HUES64 (cell line): ENCODE results near the gene ZC3H8.
A peak's percentile ranks its signal among the peaks of the same experiment; 100 is the strongest.

Experiments used
- H3K27ac ChIP-seq: 2 replicates; pipeline ENCODE4 v1.7.0; 2013; ENCODE audit warnings: low read depth, low read length, inconsistent platforms
- H3K27me3 ChIP-seq: 2 replicates; pipeline ENCODE4 v1.6.1; 2013; ENCODE audit warnings: mild to moderate bottlenecking, low read length; ENCODE audit not compliant: insufficient read depth
- H3K36me3 ChIP-seq: 2 replicates; pipeline ENCODE4 v1.6.1; 2013; ENCODE audit warnings: mild to moderate bottlenecking, low read length; ENCODE audit not compliant: insufficient read depth
- H3K4me1 ChIP-seq: 2 replicates; pipeline ENCODE4 v1.6.1; 2013; ENCODE audit warnings: mild to moderate bottlenecking, low read length, moderate library complexity; ENCODE audit not compliant: insufficient read depth
- H3K4me3 ChIP-seq: 2 replicates; pipeline ENCODE4 v1.5.1; 2013; ENCODE audit warnings: mild to moderate bottlenecking, low read length, moderate library complexity
- H3K9ac ChIP-seq: 2 replicates; pipeline ENCODE4 v1.6.1; 2013; ENCODE audit warnings: mild to moderate bottlenecking, low read depth, low read length
- H3K9me3 ChIP-seq: 2 replicates; pipeline ENCODE4 v1.6.1; 2013; ENCODE audit warnings: low read depth, low read length; ENCODE audit not compliant: insufficient read depth
- WGBS: fragments of 150-250, 120-280 bp; methylation state at CpG from one replicate; pipeline ENCODE4 v1.1.7; 2013; ENCODE audit warnings: missing lambda C conversion rate; 5-methylcytosine and 5-hydroxymethylcytosine counted together

ZC3H8 gene

DNA sequence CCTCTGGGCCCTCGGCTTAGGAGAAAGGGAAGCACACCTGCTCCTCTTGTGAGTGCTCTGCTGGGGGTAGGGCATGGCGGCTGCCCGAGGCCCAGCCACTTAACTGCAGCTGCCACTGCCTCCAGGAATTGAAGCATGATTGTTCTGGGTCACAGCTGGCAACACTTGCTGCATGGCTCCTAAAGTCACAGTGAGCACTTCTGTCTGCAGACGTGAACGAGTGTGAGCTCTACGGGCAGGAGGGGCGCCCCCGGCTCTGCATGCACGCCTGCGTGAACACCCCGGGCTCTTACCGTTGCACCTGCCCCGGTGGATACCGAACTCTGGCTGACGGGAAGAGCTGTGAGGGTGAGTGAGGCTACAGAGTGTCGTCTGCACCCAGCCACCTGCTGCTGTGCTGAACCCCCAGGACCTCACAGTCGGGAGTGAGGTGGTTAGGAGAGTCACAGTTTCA lies 72.2 kb downstream of the ZC3H8 start:
- Histone ChIP-seq H3K9ac (no peak overlapping the region), H3K4me1 (no peaks in the 10 kb centered on the region), H3K27me3 (peaks cover 21% of the 10 kb centered on the region), H3K9me3 (no peaks in the 10 kb centered on the region), H3K4me3 (no peak overlapping the region), H3K27ac (no peak overlapping the region), H3K36me3 (no peaks in the 10 kb centered on the region)
- WGBS = 87% methylated on average over 17 of the region's 17 CpGs

GRCh38 chr2:112181571-112182290 lies 73.1 kb downstream of the ZC3H8 start:
- Histone ChIP-seq H3K4me1 (no peaks in the 10 kb centered on the region), H3K27me3 (peaks cover 21% of the 10 kb centered on the region), H3K36me3 (no peaks in the 10 kb centered on the region), H3K9me3 (no peaks in the 10 kb centered on the region), H3K9ac (no peak overlapping the region), H3K4me3 (peak overlapping the region; percentile 43), H3K27ac (no peak overlapping the region)
- WGBS = 20% methylated on average over 54 of the region's 54 CpGs

DNA sequence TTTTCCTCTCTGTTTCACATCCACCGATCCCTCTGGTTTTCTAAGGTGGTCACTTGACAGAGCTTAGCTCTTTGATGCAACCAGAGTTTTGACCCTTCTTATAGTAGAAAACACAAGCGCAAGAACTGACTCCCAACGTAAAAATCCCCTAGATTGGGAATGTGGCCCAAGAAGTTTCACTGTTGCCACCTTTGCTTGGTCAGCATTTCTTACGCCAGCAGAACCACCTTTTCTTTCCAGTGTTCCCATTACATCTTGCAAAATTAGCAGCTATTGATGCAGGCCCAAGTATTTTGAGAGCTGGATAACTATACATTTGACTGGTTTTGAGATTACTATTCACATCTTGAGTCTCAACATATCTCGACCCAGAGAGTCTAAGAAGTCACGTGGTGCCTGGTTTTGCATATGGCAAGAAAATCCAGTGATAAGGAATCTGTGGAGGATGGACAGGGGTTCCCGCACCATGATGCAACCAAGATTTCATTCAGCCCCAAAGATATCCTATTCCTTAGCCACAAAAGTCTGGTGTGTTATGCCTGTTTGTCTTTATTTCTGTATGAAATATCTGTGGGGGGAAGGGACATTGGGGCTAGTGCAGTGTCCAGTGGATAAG lies 78.8 kb downstream of the ZC3H8 start:
- Histone ChIP-seq H3K27ac (no peak overlapping the region), H3K4me1 (no peaks in the 10 kb centered on the region)

GRCh38 chr2:112175333-112175732 lies 79.5 kb downstream of the ZC3H8 start:
- Histone ChIP-seq H3K4me3 (no peak overlapping the region), H3K9ac (no peak overlapping the region), H3K4me1 (no peaks in the 10 kb centered on the region), H3K27ac (no peak overlapping the region), H3K9me3 (no peaks in the 10 kb centered on the region), H3K36me3 (no peaks in the 10 kb centered on the region), H3K27me3 (no peaks in the 10 kb centered on the region)
- WGBS = 100% methylated on average over 3 of the region's 3 CpGs

More for the DNA sequence above, 78.8 kb downstream of the ZC3H8 start:
- WGBS = 97% methylated on average over 6 of the region's 7 CpGs
- H3K9ac ChIP-seq = no peak overlapping the region
- no peaks in the 10 kb centered on the region for H3K36me3 ChIP-seq
- H3K9me3 ChIP-seq = no peaks in the 10 kb centered on the region
- peaks cover 3% of the 10 kb centered on the region for H3K27me3 ChIP-seq
- no peak overlapping the region for H3K4me3 ChIP-seq

- Histone ChIP-seq H3K4me1 (no peaks in the 10 kb centered on the region), H3K9ac (no peak overlapping the region), H3K27me3 (no peaks in the 10 kb centered on the region), H3K36me3 (no peaks in the 10 kb centered on the region), H3K4me3 (no peak overlapping the region), H3K9me3 (no peaks in the 10 kb centered on the region), H3K27ac (no peak overlapping the region)
- 93% methylated on average over 4 of the region's 4 CpGs for WGBS
Observed at GRCh38 chr2:112174383-112174782, 80.5 kb downstream of the ZC3H8 start.

DNA sequence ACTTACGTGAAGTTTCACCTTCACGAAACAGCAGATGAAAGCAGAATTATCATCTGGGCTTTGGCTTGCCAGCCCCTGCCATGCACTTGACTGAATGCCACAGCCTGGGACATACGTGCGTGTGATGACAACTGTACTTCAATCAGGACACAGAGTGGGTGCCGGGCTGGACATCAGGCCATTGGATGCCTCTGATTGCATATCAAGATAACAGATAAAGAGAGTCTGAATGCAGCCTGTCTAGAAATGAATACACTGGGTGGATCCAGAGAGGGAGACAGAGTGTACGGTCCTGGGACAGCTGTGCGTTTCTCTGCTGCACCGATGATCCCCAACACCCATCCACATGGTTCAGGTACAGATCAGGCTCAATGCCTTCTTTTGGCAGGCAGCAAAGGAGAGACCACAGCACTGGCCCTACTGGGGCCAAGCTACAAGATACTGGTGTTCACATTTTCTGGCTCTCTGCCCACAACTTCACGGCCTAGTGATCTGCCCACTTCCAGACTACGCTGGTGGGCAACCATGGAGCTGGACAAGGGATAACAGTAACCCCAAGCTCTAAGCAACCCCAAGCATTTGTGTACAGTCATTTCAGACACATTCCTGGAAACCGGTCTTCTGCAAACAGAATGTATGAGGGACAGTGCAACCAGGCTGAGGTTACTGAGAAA lies 81.1 kb downstream of the ZC3H8 start:
- no peaks in the 10 kb centered on the region for H3K27me3 ChIP-seq
- H3K4me1 ChIP-seq = no peaks in the 10 kb centered on the region
- no peaks in the 10 kb centered on the region for H3K9me3 ChIP-seq
- no peak overlapping the region for H3K27ac ChIP-seq
- no peak overlapping the region for H3K9ac ChIP-seq
- WGBS = 95% methylated on average over 11 of the region's 11 CpGs
- no peak overlapping the region for H3K4me3 ChIP-seq
- no peaks in the 10 kb centered on the region for H3K36me3 ChIP-seq

DNA sequence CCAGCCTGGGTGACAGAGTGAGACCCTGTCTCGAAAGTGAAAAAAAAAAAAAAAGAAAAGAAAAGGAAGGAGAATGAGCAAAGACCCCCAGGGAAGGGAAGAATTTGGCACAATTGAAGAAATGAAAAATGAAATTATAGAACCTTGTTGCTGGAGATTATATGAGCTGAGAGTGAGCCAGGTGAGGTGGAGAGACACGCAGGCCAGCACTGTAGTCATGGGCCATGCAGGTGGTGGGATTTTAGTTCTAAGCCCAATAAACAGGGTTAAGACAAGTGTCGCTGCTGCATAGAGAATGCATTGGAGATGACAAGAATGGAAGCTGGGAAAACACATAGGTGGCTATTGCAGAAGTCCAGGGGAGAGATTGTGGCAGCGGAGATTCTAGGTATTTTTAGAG lies 84.3 kb downstream of the ZC3H8 start:
- Histone ChIP-seq H3K36me3 (no peaks in the 10 kb centered on the region), H3K4me3 (no peak overlapping the region), H3K27ac (no peak overlapping the region), H3K4me1 (no peaks in the 10 kb centered on the region), H3K27me3 (no peaks in the 10 kb centered on the region), H3K9ac (no peak overlapping the region), H3K9me3 (no peaks in the 10 kb centered on the region)
- WGBS = 94% methylated on average over 4 of the region's 4 CpGs

DNA sequence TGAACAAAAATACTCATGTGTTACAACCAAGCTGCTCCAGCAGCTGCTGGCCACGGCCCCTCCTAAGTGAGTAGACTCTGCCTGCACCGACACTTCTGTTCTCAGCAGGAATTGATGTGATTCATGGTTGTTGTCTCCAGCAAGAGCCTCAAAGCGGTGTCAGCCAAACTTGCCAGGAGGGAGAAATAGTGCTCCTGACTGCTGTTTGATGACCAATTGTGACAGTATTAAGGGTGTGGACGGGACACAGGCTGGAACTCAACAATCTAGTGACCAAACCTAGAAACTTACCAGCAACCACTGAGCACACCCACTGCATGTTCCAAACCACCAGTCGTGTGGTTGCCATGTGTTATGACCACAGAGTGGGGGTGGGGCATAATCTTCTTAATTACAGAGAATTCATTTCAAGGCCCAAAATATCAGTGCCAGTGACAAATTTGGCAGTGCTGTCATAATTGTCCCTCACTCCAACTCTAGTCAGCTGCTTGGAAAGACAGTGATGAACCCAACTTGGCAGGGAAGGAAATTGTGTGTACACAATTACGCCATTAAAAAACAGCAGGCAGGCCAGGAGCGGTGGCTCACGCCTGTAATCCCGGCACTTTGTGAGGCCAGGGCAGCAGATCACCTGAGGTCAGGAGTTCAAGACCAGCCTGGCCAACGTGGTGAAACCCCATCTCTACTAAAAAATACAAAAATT lies 86.3 kb downstream of the ZC3H8 start:
- Histone ChIP-seq H3K9me3 (no peaks in the 10 kb centered on the region), H3K27me3 (no peaks in the 10 kb centered on the region), H3K9ac (no peak overlapping the region), H3K4me1 (no peaks in the 10 kb centered on the region), H3K4me3 (no peak overlapping the region), H3K36me3 (no peaks in the 10 kb centered on the region), H3K27ac (no peak overlapping the region)
- WGBS = 87% methylated on average over 9 of the region's 10 CpGs

- Histone ChIP-seq H3K4me1 (no peaks in the 10 kb centered on the region), H3K27me3 (no peaks in the 10 kb centered on the region), H3K36me3 (no peaks in the 10 kb centered on the region), H3K4me3 (no peak overlapping the region), H3K9me3 (no peaks in the 10 kb centered on the region), H3K27ac (no peak overlapping the region), H3K9ac (no peak overlapping the region)
- 85% methylated on average over 14 of the region's 14 CpGs for WGBS
Observed at GRCh38 chr2:112166806-112167499, 87.9 kb downstream of the ZC3H8 start.

DNA sequence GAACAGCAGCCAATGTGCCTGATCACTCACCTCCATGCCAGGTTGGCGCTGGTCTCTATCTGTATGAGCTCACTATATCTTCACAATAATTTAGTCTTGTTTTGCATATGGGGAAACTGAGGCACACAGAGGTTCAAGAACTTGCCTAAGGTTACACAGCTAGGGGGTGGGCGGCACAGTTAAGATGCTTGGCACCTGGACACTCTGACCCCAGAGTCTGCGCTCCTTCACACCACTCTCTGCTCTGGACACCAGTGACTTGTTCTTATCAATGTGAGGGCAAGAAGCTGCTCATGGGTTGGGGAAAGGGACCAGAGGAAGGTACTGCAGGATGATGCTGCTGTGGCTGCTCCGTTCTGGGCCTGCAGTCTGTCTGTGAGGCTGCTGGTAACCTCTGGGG lies 89.5 kb downstream of the ZC3H8 start:
- no peak overlapping the region for H3K9ac ChIP-seq
- H3K4me1 ChIP-seq = no peaks in the 10 kb centered on the region
- H3K36me3 ChIP-seq = no peaks in the 10 kb centered on the region
- H3K9me3 ChIP-seq = no peaks in the 10 kb centered on the region
- no peaks in the 10 kb centered on the region for H3K27me3 ChIP-seq
- WGBS = 96% methylated on average over 4 of the region's 4 CpGs
- no peak overlapping the region for H3K27ac ChIP-seq
- no peak overlapping the region for H3K4me3 ChIP-seq
